Hypothalamus (tissue), 51 donors: ENCODE data around the gene NOPCHAP1.
"Not testable (repeated sequence)": the region's sequence is repeated elsewhere in the genome, so short reads cannot be mapped to it uniquely, and the experiment has no call there.

Source experiments
- DNase-seq, 51 donors: peaks; one replicate each; lab custom pipeline; 2025; lab: John Stamatoyannopoulos, UW

The NOPCHAP1 gene

DNA sequence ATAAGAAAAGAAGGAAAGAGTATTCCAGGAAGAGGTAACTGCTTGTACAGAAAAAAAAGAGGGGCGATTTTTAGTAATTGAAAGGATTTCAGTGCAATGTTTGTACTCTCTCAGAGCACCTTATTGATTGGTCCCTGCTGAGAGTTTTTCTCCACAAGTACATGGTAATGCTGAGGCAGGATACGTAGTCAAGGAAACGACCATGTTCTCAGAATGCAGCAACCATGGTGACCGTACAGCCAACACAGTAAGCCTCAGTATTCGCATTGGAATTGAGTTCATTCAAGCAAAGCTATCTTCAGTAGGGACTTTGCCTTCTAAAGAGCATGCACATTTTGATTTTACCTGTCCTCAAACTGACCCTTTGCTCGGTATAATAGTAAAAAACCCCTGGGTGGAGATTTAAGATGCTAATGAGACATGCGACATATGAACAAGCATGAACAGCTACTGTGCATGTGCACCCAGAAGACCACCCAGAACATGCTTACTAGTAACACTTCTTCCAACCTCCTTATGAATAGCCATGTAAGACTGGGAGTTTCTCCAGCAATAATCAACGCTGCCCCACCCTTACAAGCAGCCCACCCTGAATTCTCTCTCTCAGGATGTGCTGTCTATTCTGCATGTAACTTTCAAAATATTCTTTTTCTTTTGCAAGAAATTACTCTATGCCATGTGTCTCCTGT lies 21.8 kb upstream of the NOPCHAP1 start:
- peak in 7 of 51 donors; percentile 1 to 39 (median 15) for DNase-seq

- DNase-seq = no peak
Measured at GRCh38 chr12:104964856-104965205, 21.3 kb upstream of the NOPCHAP1 start.

DNA sequence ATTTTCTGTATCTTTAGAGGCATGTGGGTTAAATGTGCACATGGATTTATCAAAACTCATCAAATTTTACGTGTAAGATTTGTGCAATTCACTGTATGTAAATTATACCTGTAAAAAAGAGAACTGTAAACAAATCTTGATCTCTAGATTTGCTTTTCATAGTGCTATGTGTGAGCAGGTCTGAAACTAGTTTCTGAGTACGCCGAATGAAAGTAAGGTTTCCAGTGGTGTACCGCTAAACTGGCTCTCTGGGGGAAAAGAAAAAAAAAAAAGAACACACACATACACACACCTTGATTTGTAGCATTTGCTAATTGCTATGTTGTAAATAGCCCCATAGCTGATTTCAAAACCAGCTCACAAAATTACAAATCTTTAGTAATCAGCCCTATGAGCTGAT lies 19.4 kb upstream of the NOPCHAP1 start:
- no peak for DNase-seq

- DNase-seq = no peak
Measured at GRCh38 chr12:104969343-104969742, 16.8 kb upstream of the NOPCHAP1 start.

- DNase-seq = no peak
Measured at GRCh38 chr12:104971306-104971705, 14.8 kb upstream of the NOPCHAP1 start.

- DNase-seq = no peak
Measured at GRCh38 chr12:104973250-104973649, 12.9 kb upstream of the NOPCHAP1 start.

DNA sequence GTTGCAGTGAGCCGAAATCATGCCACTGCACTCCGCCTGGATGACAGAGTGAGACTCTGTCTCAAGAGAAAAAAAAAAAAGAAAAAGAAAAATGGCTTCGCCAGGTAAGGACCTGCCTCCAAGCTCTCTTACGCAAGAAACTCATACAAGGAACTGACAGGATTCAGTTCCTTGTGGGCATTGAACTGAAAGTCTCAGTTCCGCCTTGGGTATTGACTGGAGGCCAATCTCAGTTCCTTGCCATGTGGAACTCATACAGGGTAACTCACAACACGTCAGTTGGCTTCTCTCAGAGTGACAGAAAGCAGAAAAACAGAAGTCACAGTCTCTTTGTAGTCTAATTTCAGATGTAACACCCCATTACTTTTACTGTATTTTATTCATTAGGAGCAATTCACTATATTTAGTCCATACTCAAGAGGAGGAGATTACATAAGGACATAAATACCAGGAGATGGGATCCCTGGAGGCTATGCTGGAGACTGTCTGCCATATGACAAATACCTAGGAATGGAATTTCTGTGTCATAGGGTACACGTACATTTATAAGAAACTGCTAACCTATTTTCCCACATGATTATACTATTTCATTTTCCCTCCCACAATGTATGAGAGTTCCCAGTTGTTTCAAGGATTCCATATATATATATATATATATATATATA lies 11.4 kb upstream of the NOPCHAP1 start:
- DNase-seq = peak in 5 of 51 donors; percentile 2 to 21 (median 6)

DNA sequence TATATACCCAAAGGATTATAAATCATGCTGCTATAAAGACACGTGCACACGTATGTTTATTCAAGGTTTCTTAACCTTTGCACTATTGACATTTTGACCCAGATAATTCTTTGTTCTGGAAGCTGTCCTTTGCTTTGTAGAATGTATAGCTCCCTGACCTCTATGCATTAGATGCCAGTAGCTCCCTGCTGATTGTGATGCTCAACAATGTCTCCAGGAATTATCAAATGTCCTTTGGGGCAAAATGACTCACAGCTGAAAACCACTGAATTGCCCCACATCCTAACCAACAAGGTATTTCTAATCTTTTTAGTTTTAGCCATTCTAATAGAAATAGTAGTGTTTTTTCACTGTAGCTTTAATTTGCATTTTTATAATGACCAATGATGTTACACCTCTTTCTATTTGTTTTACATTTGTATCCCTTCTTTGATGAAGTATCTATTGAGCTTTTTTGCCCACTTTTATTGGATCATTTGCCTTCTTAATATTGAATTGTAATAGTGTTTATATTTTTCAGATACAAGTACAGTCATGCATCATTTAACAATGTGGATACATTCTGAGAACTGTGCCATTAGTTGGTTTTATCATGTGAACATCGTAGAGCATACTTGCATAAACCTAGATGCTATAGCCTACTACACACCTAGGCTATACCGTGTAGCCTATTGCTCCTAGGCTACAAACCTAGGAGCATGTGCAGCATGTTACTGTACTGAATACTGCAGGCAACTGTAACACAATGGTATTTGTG lies 10.4 kb upstream of the NOPCHAP1 start:
- DNase-seq = no peak

- DNase-seq = no peak
Measured at GRCh38 chr12:104976703-104977102, 9.4 kb upstream of the NOPCHAP1 start.

DNA sequence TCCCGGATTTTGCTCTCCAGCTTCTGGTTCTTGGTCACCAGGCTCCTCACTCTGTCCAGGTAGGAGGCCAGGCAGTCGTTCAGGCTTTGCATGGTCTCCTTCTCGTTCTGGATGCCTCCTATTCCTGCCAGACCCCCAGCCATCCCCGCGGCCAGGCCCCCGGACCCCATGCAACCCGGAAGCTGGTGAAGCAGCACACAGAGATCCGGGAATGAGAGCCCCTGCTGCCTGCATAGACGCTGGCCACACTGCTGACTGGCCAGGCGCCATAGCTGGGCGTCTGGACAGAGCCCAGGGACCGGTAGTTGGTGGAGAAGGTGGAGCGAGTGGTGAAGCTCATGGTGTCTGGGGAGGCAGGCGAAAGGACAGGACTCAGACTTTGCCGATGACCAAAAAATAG lies 8.4 kb upstream of the NOPCHAP1 start:
- DNase-seq = not testable (repeated sequence)

- DNase-seq = no peak
Measured at GRCh38 chr12:104985206-104985605, 910 bp upstream of the NOPCHAP1 start.

DNA sequence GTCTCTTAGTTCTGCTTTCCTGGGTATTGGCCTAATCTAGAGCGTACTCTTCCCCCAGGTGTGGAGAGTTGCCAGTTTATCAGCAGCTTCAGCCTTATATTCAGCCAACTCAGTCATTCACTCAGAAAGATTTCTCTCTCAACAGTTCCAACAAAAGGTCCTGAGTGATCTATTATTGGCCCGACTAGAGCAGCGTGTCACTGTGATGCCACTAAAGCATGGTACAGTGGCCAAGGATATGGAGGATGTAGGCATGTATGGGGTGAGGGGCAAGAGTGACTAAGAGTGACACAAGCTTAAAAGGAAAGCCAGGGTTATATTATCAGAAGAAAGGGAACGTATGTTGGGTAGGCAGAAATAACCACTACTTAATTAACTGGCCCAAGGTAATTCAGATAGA lies 4.8 kb downstream of the NOPCHAP1 start:
- no peak for DNase-seq

GRCh38 chr12:104991565-104992128 lies 5.5 kb downstream of the NOPCHAP1 start:
- no peak for DNase-seq

- DNase-seq = no peak
Measured at GRCh38 chr12:104994336-104994735, 8.2 kb downstream of the NOPCHAP1 start.

- no peak for DNase-seq
Measured at GRCh38 chr12:104997541-104997940, 11.4 kb downstream of the NOPCHAP1 start.

DNA sequence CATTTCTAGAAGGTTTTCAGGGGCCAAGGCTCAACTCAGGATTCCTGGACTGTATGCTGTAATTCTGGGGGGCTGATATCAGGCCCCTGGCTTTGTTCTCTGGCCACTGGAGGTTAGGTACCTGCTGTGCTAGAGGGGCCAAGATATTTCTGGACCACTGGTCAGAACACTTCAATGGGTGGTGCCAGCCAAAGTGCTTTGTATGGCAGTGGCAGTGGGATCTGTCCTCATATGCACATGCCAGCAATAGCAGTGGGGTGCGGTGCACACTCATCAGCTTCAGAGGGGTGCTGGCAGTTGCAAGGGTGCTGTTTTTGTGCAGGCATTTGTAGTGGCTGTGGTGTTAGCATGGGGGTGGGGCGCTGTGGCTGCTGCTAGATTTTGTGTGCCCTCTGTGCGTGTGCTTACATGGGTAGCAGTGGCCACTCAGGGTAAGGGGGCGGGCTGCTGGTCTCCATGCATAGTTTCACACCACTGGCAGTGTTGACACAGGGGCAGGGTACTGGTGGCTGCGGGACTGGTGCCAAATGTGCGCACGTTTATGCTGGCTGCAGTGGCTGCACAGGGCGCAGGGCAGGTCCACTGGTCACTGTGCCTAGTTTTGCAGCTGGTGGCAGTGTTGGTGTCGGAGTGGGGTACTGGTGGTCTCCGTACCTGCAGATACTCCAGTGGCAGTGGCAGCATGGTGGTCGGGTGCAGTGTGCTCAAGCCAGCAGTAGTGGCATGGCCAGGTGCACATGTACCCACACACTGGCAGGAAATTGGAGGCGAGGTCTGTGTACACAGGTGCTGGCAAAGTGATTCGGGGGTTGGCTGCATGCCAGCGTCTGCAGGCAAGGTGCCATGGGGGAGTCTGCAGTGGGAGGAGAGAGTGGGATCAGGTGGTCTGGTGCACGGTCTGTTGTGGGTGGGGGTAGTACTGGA lies 12.6 kb downstream of the NOPCHAP1 start:
- DNase-seq = no peak

DNA sequence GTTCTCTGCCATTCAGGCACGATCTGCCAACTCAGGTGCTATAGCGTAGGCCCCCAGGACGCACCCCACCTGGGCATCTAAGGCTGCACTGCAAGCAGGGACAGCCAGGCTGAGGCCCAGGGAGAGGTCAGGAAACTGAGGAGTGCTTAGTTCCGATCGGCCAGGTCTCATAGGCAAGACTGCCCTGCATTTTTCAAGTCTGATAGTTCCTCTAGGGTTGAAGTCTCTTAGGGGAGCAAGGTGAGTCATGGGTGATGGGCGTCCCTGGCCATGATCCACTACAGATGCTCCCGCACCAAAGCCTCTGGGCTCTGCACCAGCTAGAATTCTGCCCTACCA lies 13.2 kb downstream of the NOPCHAP1 start:
- no peak for DNase-seq

- DNase-seq = no peak
Measured at GRCh38 chr12:105001476-105001875, 15.4 kb downstream of the NOPCHAP1 start.

- no peak for DNase-seq
Measured at GRCh38 chr12:105013892-105014291, 27.8 kb downstream of the NOPCHAP1 start.

- DNase-seq = no peak
Measured at GRCh38 chr12:105014603-105015002, 28.5 kb downstream of the NOPCHAP1 start.

DNA sequence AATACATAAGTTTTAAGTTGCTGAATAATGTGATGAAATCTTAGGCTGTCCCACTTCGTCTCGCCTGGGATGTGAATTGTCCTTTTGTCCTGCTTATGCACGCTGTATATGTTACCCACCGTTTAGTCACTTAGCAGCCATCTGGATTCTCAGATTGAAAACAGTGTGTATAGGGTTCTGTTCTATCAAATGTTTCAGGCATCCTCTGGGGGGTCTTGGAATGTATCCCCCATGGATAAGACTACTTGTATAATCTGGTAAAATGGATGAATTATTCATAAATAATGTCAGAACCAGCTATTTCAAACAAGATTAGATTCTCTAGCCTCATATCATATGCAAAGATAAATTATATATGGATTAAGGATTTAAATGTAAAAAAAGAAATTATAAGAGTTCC lies 29.4 kb downstream of the NOPCHAP1 start:
- no peak for DNase-seq
